KBM-7 (cell line): ENCODE results near the gene CDCP1.
A peak's percentile ranks its signal among the peaks of the same experiment; 100 is the strongest.

ENCODE experiments used
- DNase-seq: peaks from one replicate; pipeline ENCODE4 v3.0.0-alpha.2; 2015
- in situ Hi-C: fragments of 300-500 bp; cut with MboI; formaldehyde crosslinking; loops from 2 replicates; pipeline ENCODE4 v1.14.3; 2020; ENCODE audit warnings: low sequenced_read_pairs, low pct_unique_long_range_greater_than_20kb, mixed read lengths

CDCP1 gene

DNA sequence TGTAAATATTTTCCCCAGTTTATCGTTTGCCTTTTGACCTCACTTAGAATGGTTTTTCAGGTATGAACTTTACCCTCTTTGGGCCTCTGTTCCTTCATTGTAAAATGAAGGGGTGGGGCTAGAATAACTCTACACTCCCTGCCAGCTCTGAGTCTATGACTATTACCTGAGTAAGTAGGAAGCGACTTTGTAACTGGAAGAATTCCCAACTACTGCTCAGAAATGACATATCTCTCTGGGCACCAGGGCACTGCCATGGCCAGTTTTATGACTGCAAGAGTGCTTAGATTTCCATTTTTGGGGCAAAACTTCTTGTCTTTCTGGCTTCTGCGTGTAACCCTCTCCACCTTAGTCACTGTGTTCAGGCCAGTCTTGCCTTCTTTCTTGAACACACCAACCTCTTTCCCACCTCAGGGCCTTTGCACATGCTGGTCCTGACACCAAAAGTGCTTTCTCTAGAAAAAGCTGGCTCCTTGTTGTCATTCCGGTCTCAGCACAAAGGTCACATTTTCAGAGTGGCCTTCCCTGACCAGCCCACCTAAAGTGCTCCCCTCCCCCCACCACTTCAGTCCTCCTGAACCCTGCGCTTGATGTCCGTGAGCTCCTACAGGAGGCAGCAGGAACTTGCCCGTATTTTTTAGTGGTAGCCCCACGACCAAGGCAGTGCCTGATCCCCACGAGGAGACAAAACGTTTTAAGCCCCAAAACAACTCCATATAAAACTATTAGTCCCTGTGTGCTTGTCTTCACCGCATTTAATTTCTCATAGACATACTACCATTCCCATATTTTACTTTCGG, 25.6 kb downstream of the CDCP1 start:
- no peak for DNase-seq
- in situ Hi-C loops, result no loop called here

DNA sequence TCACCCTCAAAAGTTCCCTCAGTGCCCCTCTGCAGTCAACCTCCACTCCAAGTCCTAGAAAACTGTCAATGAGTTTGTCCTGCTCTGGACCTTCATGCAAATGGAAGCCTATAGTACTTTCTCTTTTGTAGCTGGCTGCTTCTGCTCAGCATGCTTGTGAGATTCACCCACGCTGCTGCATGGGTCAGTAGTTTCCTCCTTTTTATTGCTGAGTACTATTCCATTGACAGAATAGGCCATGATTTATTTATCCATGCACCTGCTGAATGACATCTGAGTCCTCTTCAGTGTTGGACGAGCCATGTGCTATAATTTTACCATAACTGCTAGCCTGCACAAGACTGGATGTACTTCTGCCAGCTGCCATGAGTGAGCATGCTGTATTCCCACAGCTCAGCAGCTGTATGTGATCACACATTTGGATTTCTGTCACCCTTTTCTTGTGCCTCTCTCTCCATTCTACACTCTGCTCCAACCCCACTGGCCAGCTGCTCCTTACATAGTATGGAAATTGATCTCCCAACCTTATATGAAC, 26.3 kb downstream of the CDCP1 start:
- no peak for DNase-seq
- in situ Hi-C loops, result no loop called here

DNA sequence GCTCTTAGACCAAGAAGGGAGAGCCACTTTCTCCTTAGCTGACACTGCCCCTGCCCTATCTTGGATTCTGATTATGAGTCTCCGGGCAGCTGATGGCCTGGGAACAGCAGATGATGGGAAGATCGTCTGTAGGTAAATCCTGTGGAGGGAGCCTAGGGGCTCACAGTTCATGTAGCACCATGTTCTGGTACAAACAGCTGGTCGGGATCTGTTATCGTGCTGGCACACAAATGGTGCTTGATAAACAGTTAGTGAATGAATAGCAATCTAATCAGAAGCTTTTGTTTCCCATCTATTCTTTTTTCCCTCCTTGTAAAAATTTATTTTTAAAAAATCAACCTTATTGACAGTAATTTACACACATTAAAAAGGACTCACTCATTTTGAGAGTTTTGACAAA, 26.8 kb downstream of the CDCP1 start:
- no peak for DNase-seq
- in situ Hi-C loops, result no loop called here

DNA sequence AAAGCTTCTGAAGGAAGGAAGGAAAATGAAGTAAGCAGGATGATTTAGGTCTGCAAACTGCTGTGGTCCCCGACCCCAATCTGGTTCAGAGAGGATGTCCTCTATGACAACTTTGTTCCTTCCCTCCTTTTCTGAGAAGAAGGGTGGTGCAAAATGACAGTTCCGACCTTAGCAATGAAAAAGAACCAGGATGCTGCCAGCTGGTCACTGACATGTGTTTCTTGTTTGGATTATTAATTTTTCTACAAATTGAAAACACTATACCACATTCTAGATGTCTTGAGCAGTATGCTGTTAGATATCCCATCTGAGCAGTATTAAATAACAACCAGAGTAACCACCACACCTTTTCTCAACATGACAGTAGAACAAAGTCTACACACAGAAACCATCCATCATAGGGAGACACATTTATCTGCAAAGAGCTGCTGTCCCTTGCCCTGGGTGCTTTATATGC, 27.5 kb downstream of the CDCP1 start:
- in situ Hi-C loops, result no loop called here

DNA sequence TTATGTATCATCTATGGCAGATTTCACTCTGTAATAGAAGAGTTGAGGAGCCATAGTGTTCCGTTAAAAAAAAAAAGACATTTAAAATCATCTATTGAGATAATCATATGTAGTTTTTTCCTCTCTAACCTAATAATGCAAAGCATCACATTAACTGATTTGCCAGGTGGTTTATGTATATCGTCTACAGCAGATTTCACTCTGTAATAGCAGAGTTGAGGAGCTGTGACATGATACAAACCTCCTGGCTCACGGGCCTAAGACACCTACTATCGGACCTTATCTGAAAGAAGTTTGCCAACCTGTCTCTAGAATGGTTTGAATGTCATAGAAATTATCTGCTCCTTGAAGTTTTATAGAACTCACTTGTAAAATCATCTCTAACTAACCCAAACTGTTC, 29.8 kb downstream of the CDCP1 start:
- in situ Hi-C loops, result no loop called here
- DNase-seq, result no peak

More for the DNA sequence above, 27.5 kb downstream of the CDCP1 start:
- DNase-seq, result no peak

DNA sequence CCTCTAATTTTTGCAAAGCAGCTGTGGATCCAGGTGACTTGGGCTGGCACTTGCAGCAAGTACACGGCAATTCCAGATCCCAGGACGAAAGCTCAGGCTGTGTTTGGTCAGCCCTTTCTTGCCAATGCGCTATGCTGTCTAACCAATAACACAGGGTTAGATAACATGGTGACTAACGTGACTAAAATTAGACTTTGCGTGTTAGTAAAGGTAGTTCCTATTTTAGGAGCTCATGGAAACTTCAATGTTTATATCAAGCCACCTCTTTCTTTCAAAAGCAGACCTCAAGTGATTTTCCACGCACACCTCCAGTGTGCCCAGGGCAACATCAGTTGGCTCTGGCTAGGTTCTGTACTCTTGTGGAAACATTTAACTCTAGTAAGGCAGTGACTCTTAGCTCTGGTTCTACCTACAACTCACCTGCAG, 32.5 kb downstream of the CDCP1 start:
- no peak for DNase-seq
- in situ Hi-C loops, result no loop called here

DNA sequence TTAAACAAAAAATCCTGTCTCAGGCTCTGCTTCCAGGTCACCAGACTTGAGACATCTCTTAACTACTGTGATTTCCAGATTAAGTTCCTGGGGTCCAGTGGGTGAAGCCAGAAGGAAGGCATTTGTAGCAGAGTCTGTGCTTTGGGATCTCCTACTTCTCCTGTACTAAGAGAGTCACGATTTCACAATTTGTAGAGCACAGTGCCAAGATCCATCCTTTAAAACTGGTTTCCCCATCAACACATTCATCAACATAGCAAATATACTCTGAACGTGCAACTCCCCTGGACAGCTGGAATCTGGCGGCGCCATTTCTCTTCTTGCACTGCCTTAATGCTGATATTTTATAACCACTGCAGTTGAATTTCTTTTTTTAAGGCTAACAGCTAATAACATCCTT, 33.2 kb downstream of the CDCP1 start:
- in situ Hi-C loops, result no loop called here
- no peak for DNase-seq

DNA sequence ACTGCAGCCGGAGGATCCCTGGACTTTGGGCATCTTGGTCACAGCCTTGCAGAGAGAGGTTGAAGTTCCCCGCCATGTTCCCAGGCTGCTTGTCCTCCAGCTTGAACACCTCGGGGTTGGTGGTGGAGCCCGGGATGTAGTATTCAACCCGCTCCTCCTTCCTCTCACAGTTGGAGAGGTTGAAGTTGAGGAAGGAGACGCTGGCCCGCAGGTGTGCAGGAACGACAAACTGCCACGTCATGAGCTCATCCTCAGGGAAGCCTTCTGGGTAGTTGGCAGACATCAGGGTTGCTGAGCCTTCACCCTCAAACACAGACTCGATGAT, 35.7 kb downstream of the CDCP1 start:
- in situ Hi-C loops, result no loop called here
- DNase-seq, result no peak

DNA sequence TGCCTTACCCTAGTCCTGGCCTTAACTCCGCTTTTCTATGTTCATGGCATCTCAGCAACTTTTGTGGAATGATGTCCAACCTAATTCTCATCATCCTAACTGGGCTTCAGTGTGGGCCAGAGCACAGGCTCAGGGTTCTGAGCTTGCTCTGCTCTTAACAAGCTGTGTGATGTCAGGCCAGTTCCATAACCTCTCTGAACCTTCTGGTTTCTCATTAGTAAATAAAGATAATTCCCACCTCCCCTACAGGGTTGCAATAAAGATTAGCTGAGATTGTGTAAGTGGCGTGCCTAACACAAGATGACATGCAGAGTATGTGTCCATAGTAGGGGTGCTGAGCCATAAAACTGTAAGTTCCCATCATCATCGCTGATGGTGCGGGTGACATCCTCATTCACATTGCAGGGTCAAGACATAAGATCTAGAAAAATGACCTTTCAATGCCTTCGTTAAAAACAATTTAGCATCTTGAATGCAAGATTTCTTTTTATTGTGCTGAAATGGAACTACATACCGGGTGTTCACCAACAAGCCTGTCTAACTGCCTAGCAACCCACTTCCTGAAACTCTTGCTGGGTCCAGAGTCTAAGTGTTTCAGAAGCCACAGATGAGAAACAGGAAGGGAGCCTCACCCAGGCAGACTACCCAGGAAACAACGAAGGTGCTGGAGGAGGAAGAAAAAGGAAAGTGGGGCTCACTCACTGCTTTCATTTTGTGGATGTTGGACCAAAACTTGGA, 36.2 kb downstream of the CDCP1 start:
- in situ Hi-C loops, result no loop called here
- peak; percentile 82 for DNase-seq

DNA sequence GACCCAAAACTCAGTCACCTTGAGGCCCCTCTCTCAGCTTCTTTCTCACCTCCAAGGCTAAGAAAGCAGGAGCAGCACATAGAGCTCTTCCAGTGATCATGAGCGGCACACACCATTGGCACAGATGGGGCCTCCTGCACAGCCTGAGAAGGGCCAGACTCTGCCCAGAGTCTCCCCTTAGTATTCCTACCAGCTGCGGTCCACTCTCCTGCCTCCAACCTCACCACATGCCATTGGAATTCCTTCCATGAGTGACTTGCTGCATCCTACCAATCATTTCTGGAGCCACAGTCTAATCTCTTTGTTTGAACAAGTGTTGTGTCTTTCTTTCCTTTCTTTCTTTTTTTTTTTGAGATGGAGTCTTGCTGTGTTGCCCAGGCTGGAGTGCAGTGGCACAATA, 39.3 kb downstream of the CDCP1 start:
- in situ Hi-C loops, result no loop called here
- no peak for DNase-seq

DNA sequence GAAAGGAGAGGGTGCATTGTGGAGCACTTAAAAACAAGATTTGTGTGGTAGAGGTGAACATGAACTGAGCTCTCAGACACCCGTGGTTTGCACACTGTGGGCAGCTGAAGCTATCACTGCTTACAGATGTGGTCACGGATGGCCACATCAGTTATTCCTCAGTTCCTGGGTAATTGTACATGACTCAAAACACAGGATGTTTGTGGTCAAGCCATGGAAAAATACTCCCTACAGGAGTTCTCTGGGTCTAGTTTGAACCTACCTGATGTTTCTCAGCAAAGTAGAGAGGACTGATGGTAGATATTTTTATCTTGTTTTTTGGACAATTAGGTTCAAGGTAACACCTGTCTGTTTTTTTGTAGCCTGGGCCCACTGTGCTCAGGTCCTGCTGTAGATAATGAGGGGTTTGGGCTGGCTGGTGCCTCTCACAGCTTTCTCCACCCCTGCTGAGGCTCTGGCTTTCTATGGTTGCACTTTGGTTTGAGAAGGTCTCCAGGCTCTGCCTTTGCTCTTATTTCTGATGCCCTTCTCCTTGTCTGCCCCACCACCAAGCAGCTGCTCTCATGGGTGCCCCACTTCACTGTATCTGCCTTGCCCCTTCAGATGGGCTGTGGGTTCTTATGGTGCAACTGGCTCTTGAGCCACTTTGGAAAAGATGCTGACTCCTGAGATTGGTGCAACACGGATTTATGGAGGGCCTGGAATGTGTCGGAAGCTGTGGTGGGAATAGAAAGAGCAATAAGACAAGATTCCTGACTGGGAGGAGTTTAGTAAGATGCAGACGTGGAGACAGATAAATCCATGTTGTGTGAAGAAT, 40.1 kb downstream of the CDCP1 start:
- DNase-seq, result peak; percentile 53

DNA sequence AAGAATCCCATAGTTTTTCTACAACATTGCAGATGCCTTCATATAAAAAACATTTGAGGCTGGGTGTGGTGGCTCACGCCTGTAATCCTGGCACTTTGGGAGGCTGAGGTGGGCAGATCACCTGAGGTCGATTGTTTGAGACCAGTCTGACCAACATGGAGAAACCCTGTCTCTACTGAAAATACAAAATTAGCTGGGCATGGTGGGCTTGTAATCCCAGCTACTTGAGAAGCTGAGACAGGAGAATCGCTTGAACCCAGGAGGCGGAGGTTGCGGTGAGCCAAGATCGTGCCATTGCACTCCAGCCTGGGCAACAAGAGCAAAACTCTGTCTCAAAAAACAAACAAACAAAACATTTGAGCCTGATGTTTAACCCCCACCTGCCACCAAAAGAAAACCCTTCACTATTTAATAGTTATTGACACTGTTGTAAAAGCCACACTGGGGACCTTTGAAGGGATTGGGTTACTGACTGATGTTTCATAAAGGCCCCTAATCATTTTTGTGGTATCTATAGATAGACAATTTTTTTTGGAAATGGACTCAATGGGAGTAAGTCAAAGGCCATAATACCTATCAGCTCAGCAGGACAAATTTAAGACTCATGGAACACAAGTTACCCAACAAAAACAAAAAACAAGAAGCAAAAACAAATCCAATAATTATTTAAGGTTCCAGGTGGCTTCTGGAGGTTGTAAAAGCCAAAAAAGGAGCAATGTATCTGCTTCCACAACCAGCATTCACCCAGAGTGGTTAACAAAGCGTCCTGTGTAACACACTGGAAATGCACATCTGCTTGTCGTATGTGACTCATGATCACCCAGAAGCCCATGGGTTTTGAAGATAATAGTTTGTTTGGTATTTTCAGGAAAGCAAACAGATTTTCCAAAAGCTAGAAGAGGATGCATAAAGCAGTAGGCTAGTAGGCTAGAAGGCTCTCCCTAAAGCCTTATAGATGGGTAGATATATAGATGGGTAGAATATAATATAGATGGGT, 41.2 kb downstream of the CDCP1 start:
- DNase-seq, result no peak
- in situ Hi-C loops, result no loop called here

More for the DNA sequence above, 40.1 kb downstream of the CDCP1 start:
- in situ Hi-C loops, result no loop called here

DNA sequence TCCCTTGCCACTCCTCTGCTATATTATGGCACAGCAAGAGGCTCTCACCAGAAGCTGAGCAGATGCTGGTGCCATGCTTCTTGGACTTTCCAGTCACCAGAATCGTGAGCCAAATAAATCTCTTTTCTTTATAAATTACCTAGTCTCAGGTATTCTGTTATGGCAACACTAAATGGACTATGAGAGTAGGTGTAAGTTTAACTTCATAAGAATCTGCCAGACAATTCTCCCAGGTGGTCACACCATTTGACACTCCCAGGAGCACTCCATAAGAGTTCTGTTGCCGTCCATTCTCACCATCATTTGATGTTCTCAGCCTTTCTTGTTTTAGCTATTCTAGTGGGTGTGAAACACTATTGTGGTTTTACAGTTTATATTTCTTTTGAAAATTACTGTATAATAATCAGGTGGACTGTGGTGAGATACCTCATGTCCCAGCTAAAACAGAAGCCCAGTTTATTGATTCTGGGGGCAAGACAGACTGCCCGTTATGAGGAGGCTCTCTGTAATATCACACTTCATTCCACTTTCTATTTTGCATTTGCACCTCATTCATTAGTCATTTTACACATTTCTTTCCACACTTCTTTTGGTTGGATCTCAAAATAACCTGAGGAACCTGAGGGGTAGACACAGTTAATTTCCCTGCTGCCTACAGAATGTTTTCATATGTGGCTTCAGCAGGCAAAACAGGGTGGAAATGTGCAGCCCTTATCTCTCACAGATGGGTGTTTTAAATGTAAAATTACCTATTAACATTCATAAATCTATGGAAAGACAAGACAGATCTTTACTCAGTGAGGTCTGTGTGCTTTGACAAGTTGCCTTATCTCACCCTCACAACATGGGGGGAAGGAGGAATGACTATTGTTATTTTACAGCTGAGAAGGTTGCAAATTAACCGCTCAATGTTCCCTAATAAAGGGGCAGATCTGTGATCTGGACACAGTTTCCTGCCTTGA, 42.1 kb downstream of the CDCP1 start:
- in situ Hi-C loops, result no loop called here

DNA sequence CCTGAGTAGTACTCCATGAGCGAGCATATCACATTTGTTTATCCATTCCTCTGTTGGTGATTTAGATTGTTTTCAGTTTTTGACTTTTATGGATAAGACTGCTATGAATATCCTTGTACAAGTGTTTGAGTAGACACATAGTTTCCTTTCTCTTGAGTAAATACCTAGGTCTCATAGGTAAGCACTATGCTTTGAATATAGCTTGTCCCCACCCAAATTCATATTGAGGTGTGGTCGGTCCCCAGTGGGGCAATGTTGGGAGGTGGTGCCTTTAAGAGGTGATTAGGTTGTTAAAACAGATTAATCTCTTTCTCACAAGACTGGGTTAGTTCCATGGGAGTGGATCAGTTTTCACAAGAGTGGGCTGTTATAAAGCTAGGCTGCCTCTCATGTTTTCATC, 42.8 kb downstream of the CDCP1 start:
- in situ Hi-C loops, result no loop called here
- DNase-seq, result no peak

More for the DNA sequence above, 42.1 kb downstream of the CDCP1 start:
- no peak for DNase-seq

DNA sequence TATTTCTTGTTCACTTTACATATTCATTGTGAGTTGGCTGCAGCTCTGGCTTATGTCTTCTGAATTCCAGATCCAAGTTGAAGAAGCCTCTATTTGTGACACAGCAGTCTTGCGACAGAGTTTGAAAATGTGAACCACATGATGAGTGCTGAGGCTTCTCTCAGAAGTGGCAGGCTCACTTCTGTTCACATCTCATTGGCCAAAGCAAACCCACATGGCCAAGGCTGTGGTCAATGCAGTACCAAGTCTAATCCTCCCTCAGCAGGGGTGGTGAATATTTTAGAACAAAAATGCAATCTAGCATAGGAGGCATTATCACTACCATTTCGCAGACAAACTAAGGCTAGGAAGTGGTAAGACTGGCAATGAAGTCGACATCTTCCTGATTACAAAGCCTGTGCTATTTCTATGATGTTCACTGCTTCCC, 45.2 kb downstream of the CDCP1 start:
- peak; percentile 53 for DNase-seq
- in situ Hi-C loops, result no loop called here

DNA sequence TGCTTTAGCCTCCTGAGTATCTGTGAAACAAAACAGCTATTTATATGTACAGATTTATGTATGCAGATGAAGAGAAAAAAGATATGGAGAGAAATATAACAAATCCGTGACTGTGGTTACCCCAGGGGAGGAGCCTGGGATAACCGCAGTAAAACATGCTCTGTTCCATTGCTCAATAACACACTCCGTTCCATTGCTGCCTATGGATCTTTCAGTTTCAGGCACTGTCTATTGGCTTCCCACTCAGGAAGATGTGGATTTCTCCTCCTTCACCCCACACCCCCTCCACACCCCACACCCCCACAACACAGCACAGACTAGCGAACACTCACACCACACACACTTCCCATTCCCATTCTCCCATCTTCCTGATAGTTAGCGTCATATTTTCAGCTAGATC, 47.9 kb downstream of the CDCP1 start:
- DNase-seq, result no peak
- in situ Hi-C loops, result no loop called here

DNA sequence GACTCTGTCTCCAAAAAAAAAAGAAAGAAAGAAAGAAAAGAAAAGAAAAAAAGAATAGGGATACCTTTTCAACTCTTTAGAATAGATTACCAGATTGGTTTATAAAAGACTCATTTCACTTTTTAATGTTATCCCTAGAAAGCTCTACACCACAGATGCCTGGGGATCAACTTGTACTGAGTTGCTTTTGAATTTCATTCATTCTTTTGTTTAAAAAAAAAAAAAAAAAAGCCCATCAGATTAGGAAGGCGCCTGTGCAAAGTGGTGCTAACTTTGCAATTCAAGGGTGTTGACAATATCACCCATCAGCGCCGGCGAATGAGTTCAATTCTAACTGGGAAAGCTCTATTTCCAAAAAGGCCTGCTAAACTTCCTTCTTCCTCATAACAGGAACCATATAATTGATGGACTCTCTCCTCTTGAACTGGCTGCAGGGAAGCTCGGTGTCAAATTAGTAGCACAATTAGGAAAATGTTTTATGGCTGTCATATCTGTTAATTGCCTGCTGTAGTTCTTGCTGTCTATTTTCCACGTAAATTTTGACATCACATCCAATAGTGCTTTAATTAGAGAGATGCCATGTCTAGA, 48.8 kb downstream of the CDCP1 start:
- DNase-seq, result no peak
- in situ Hi-C loops, result no loop called here
